T-helper 2 cell treated with Interferon-gamma antibody and Interleukin-4, amounts not matched to agents 5 μg/mL and 100 μg/mL, for 36 hours (primary cell): ENCODE results near the gene ANAPC13.

ENCODE experiments used
- DNase-seq: peaks from one replicate; pipeline ENCODE4 v3.0.0; 2021; ENCODE audit warnings: low spot score
- H3K27ac Mint-ChIP-seq: one replicate; pipeline ENCODE4 v1.8.0; 2021; ENCODE audit warnings: mild to moderate bottlenecking, mixed read lengths
- H3K27me3 Mint-ChIP-seq: one replicate; pipeline ENCODE4 v1.8.0; 2021; ENCODE audit warnings: low read depth, mixed read lengths
- H3K36me3 Mint-ChIP-seq: one replicate; pipeline ENCODE4 v1.8.0; 2021; ENCODE audit warnings: low read depth, mixed read lengths
- H3K4me1 Mint-ChIP-seq: one replicate; pipeline ENCODE4 v1.8.0; 2021; ENCODE audit warnings: low read depth, mixed read lengths
- H3K4me3 Mint-ChIP-seq: one replicate; pipeline ENCODE4 v1.8.0; 2022; ENCODE audit warnings: mild to moderate bottlenecking, moderate library complexity, mixed read lengths
- H3K9me3 Mint-ChIP-seq: one replicate; pipeline ENCODE4 v1.8.0; 2021; ENCODE audit warnings: mixed read lengths

ANAPC13 gene

GRCh38 chr3:134496471-134497071 lies 10.8 kb upstream of the ANAPC13 start:
- DNase-seq: no peak
- H3K4me3 Mint-ChIP-seq: no peak overlapping the region
- peaks cover 31% of the 10 kb centered on the region for H3K4me1 Mint-ChIP-seq
- peaks cover 55% of the 10 kb centered on the region for H3K36me3 Mint-ChIP-seq
- H3K27me3 Mint-ChIP-seq: peaks cover 2% of the 10 kb centered on the region
- H3K9me3 Mint-ChIP-seq: peaks cover 12% of the 10 kb centered on the region
- peak overlapping the region; percentile 27 for H3K27ac Mint-ChIP-seq

GRCh38 chr3:134495980-134496379 lies 10.2 kb upstream of the ANAPC13 start:
- H3K4me1 Mint-ChIP-seq: peaks cover 34% of the 10 kb centered on the region
- peaks cover 52% of the 10 kb centered on the region for H3K36me3 Mint-ChIP-seq
- H3K27ac Mint-ChIP-seq: peak overlapping the region; percentile 27
- no peak for DNase-seq
- H3K4me3 Mint-ChIP-seq: no peak overlapping the region
- H3K27me3 Mint-ChIP-seq: peaks cover 2% of the 10 kb centered on the region
- peaks cover 10% of the 10 kb centered on the region for H3K9me3 Mint-ChIP-seq

GRCh38 chr3:134494495-134494894 lies 8.7 kb upstream of the ANAPC13 start:
- H3K9me3 Mint-ChIP-seq: peaks cover 5% of the 10 kb centered on the region
- DNase-seq: no peak
- peaks cover 6% of the 10 kb centered on the region for H3K27me3 Mint-ChIP-seq
- no peak overlapping the region for H3K27ac Mint-ChIP-seq
- H3K4me1 Mint-ChIP-seq: peaks cover 40% of the 10 kb centered on the region
- H3K4me3 Mint-ChIP-seq: no peak overlapping the region
- peaks cover 44% of the 10 kb centered on the region for H3K36me3 Mint-ChIP-seq

- Mint-ChIP-seq H3K4me3 (peak overlapping the region; percentile 96), H3K36me3 (peaks cover 26% of the 10 kb centered on the region), H3K4me1 (peaks cover 47% of the 10 kb centered on the region), H3K27ac (peak overlapping the region; percentile 99), H3K27me3 (peaks cover 4% of the 10 kb centered on the region), H3K9me3 (no peaks in the 10 kb centered on the region)
- no peak for DNase-seq
Measured at GRCh38 chr3:134487406-134487805, 1.6 kb upstream of the ANAPC13 start.

GRCh38 chr3:134486577-134487041 lies 824 bp upstream of the ANAPC13 start:
- DNase-seq: no peak
- peaks cover 28% of the 10 kb centered on the region for H3K36me3 Mint-ChIP-seq
- peaks cover 48% of the 10 kb centered on the region for H3K4me1 Mint-ChIP-seq
- H3K27ac Mint-ChIP-seq: peak overlapping the region; percentile 99
- no peaks in the 10 kb centered on the region for H3K9me3 Mint-ChIP-seq
- peaks cover 4% of the 10 kb centered on the region for H3K27me3 Mint-ChIP-seq
- peak overlapping the region; percentile 96 for H3K4me3 Mint-ChIP-seq

GRCh38 chr3:134485075-134485717 lies 589 bp downstream of the ANAPC13 start:
- DNase-seq: no peak
- Mint-ChIP-seq H3K4me1 (peaks cover 40% of the 10 kb centered on the region), H3K27ac (peak overlapping the region; percentile 99), H3K36me3 (peaks cover 37% of the 10 kb centered on the region), H3K9me3 (no peaks in the 10 kb centered on the region), H3K4me3 (peak overlapping the region; percentile 96), H3K27me3 (no peaks in the 10 kb centered on the region)

GRCh38 chr3:134483195-134483900 lies 2.4 kb downstream of the ANAPC13 start:
- Mint-ChIP-seq H3K27me3 (no peaks in the 10 kb centered on the region), H3K4me3 (peak overlapping the region; percentile 96), H3K27ac (peak overlapping the region; percentile 68), H3K4me1 (peaks cover 37% of the 10 kb centered on the region), H3K36me3 (peaks cover 44% of the 10 kb centered on the region), H3K9me3 (no peaks in the 10 kb centered on the region)
- DNase-seq: no peak

GRCh38 chr3:134482622-134483021 lies 3.2 kb downstream of the ANAPC13 start:
- DNase-seq: no peak
- no peak overlapping the region for H3K27ac Mint-ChIP-seq
- no peaks in the 10 kb centered on the region for H3K9me3 Mint-ChIP-seq
- H3K36me3 Mint-ChIP-seq: peaks cover 44% of the 10 kb centered on the region
- H3K27me3 Mint-ChIP-seq: no peaks in the 10 kb centered on the region
- H3K4me1 Mint-ChIP-seq: peaks cover 30% of the 10 kb centered on the region
- no peak overlapping the region for H3K4me3 Mint-ChIP-seq

- Mint-ChIP-seq H3K9me3 (no peaks in the 10 kb centered on the region), H3K4me3 (no peak overlapping the region), H3K27ac (no peak overlapping the region), H3K4me1 (peaks cover 22% of the 10 kb centered on the region), H3K36me3 (peaks cover 49% of the 10 kb centered on the region), H3K27me3 (no peaks in the 10 kb centered on the region)
- DNase-seq: no peak
Measured at GRCh38 chr3:134481166-134481565, 4.6 kb downstream of the ANAPC13 start.

- Mint-ChIP-seq H3K36me3 (peaks cover 50% of the 10 kb centered on the region), H3K27ac (no peak overlapping the region), H3K4me1 (peaks cover 22% of the 10 kb centered on the region), H3K27me3 (no peaks in the 10 kb centered on the region), H3K9me3 (no peaks in the 10 kb centered on the region), H3K4me3 (no peak overlapping the region)
- DNase-seq: no peak
Measured at GRCh38 chr3:134480546-134480945, 5.2 kb downstream of the ANAPC13 start.

- H3K4me1 Mint-ChIP-seq: peaks cover 8% of the 10 kb centered on the region
- no peak for DNase-seq
- peaks cover 37% of the 10 kb centered on the region for H3K36me3 Mint-ChIP-seq
- H3K27ac Mint-ChIP-seq: no peak overlapping the region
- no peaks in the 10 kb centered on the region for H3K27me3 Mint-ChIP-seq
- no peak overlapping the region for H3K4me3 Mint-ChIP-seq
- H3K9me3 Mint-ChIP-seq: no peaks in the 10 kb centered on the region
Measured at GRCh38 chr3:134477938-134478337, 7.8 kb downstream of the ANAPC13 start.

- H3K27ac Mint-ChIP-seq: no peak overlapping the region
- H3K27me3 Mint-ChIP-seq: no peaks in the 10 kb centered on the region
- H3K9me3 Mint-ChIP-seq: no peaks in the 10 kb centered on the region
- H3K36me3 Mint-ChIP-seq: peaks cover 33% of the 10 kb centered on the region
- no peak overlapping the region for H3K4me3 Mint-ChIP-seq
- peaks cover 2% of the 10 kb centered on the region for H3K4me1 Mint-ChIP-seq
- DNase-seq: no peak
Measured at GRCh38 chr3:134477002-134477401, 8.8 kb downstream of the ANAPC13 start.

- Mint-ChIP-seq H3K36me3 (peaks cover 30% of the 10 kb centered on the region), H3K4me3 (no peak overlapping the region), H3K27ac (no peak overlapping the region), H3K9me3 (no peaks in the 10 kb centered on the region), H3K27me3 (no peaks in the 10 kb centered on the region), H3K4me1 (peaks cover 2% of the 10 kb centered on the region)
- DNase-seq: no peak
Measured at GRCh38 chr3:134476306-134476705, 9.5 kb downstream of the ANAPC13 start.

GRCh38 chr3:134474956-134475355 lies 10.8 kb downstream of the ANAPC13 start:
- H3K27me3 Mint-ChIP-seq: no peaks in the 10 kb centered on the region
- H3K36me3 Mint-ChIP-seq: peaks cover 22% of the 10 kb centered on the region
- no peak for DNase-seq
- H3K9me3 Mint-ChIP-seq: no peaks in the 10 kb centered on the region
- H3K4me1 Mint-ChIP-seq: peaks cover 2% of the 10 kb centered on the region
- no peak overlapping the region for H3K4me3 Mint-ChIP-seq
- no peak overlapping the region for H3K27ac Mint-ChIP-seq
